Neural cell (in vitro differentiated cells): Measurements from ENCODE around the gene USP11.

Source experiments
- EP300 ChIP-seq: fragments of 450-650 bp; conservative IDR thresholded peaks from 2 replicates; pipeline ENCODE4 v1.6.1; 2014; ENCODE audit warnings: antibody characterized with exemption, mild to moderate bottlenecking, moderate library complexity; ENCODE audit not compliant: poor library complexity, severe bottlenecking
- EZH2 ChIP-seq: fragments of 200-600, 300-800 bp; shearing (Covaris generic), sonication (generic); IDR thresholded peaks from 2 replicates; pipeline ENCODE4 v1.6.1; 2014; ENCODE audit warnings: antibody characterized with exemption, low read length, borderline replicate concordance, mild to moderate bottlenecking; ENCODE audit not compliant: insufficient read depth, poor library complexity, severe bottlenecking
- MXI1 ChIP-seq: fragments of 450-650 bp; conservative IDR thresholded peaks from 2 replicates; pipeline ENCODE4 v1.6.1; 2014; ENCODE audit warnings: antibody characterized with exemption, mild to moderate bottlenecking; ENCODE audit not compliant: poor library complexity, severe bottlenecking
- POLR2AphosphoS5 ChIP-seq: IDR thresholded peaks from 2 replicates; pipeline ENCODE4 v1.6.1; 2012
- RAD21 ChIP-seq: fragments of 450-650 bp; conservative IDR thresholded peaks from 2 replicates; pipeline ENCODE4 v1.6.1; 2014; ENCODE audit warnings: antibody characterized with exemption, mild to moderate bottlenecking, moderate library complexity
- TF ChIP-seq, protein P1 (sequence below): fragments of 450-650 bp; IDR thresholded peaks from 2 replicates; pipeline ENCODE4 v1.5.1; 2014; ENCODE audit warnings: antibody characterized with exemption, mild to moderate bottlenecking, moderate library complexity; ENCODE audit not compliant: poor library complexity, severe bottlenecking
- TF ChIP-seq, protein P2 (sequence below): IDR thresholded peaks from 2 replicates; pipeline ENCODE4 v1.6.1; 2012; ENCODE audit warnings: borderline replicate concordance

DNA sequence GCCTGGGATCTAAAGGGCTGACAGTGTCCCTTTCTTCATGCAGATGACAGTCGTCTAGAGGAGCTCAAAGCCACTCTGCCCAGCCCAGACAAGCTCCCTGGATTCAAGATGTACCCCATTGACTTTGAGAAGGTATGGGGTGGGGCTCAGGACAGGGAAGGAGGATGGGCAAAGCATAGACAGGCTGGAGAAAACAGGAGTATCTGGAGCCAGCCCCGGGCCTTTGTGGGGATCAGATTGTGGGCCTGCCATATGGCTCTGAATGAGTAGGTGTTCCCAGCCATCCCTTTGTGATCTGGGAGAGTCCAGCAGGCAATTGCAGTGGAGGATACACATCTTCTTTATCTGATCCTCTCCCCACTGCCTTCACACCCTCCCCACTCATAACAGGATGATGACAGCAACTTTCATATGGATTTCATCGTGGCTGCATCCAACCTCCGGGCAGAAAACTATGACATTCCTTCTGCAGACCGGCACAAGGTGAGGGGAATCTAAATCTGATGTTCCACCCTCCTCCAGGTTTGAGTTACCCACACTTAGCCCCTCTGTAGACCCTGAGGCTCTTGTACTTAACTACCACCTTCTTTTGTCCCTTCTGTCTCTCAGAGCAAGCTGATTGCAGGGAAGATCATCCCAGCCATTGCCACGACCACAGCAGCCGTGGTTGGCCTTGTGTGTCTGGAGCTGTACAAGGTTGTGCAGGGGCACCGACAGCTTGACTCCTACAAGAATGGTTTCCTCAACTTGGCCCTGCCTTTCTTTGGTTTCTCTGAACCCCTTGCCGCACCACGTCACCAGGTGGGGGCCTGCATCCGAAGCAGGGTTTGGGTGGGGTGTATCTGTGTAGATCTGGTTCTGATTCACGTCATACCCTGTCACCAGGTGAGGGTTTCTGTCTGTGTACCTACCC lies 20.2 kb upstream of the USP11 start:
- TF ChIP-seq POLR2AphosphoS5 (no peak), EZH2 (no peak), EP300 (no peak), MXI1 (no peak), RAD21 (no peak)
- TF ChIP-seq, protein P1, sequence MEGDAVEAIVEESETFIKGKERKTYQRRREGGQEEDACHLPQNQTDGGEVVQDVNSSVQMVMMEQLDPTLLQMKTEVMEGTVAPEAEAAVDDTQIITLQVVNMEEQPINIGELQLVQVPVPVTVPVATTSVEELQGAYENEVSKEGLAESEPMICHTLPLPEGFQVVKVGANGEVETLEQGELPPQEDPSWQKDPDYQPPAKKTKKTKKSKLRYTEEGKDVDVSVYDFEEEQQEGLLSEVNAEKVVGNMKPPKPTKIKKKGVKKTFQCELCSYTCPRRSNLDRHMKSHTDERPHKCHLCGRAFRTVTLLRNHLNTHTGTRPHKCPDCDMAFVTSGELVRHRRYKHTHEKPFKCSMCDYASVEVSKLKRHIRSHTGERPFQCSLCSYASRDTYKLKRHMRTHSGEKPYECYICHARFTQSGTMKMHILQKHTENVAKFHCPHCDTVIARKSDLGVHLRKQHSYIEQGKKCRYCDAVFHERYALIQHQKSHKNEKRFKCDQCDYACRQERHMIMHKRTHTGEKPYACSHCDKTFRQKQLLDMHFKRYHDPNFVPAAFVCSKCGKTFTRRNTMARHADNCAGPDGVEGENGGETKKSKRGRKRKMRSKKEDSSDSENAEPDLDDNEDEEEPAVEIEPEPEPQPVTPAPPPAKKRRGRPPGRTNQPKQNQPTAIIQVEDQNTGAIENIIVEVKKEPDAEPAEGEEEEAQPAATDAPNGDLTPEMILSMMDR: no peak
- TF ChIP-seq, protein P2, sequence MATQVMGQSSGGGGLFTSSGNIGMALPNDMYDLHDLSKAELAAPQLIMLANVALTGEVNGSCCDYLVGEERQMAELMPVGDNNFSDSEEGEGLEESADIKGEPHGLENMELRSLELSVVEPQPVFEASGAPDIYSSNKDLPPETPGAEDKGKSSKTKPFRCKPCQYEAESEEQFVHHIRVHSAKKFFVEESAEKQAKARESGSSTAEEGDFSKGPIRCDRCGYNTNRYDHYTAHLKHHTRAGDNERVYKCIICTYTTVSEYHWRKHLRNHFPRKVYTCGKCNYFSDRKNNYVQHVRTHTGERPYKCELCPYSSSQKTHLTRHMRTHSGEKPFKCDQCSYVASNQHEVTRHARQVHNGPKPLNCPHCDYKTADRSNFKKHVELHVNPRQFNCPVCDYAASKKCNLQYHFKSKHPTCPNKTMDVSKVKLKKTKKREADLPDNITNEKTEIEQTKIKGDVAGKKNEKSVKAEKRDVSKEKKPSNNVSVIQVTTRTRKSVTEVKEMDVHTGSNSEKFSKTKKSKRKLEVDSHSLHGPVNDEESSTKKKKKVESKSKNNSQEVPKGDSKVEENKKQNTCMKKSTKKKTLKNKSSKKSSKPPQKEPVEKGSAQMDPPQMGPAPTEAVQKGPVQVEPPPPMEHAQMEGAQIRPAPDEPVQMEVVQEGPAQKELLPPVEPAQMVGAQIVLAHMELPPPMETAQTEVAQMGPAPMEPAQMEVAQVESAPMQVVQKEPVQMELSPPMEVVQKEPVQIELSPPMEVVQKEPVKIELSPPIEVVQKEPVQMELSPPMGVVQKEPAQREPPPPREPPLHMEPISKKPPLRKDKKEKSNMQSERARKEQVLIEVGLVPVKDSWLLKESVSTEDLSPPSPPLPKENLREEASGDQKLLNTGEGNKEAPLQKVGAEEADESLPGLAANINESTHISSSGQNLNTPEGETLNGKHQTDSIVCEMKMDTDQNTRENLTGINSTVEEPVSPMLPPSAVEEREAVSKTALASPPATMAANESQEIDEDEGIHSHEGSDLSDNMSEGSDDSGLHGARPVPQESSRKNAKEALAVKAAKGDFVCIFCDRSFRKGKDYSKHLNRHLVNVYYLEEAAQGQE: no peak
